Skeletal muscle tissue (tissue), 4 donors: Measurements from ENCODE around the gene TMEM132E. TPM values are rescaled to one million over a fixed set of nuclear protein-coding genes. Genes with fewer than 3 reads are reported as not detected.
A peak's percentile ranks its signal among the peaks of the same experiment; 100 is the strongest.

Experiments used
- H3K27ac ChIP-seq: one replicate; pipeline ENCODE4 v1.7.0; 2013; ENCODE audit warnings: mild to moderate bottlenecking, low read depth, low read length, inconsistent platforms
- H3K27me3 ChIP-seq, 3 donors: one replicate each; pipeline ENCODE4 v1.7.0; 2013; ENCODE audit warnings: low read length in 3 of 3; ENCODE audit not compliant: control insufficient read depth in 3 of 3, insufficient read depth in 3 of 3
- H3K36me3 ChIP-seq, 3 donors: one replicate each; pipeline ENCODE4 v1.7.0; 2013; ENCODE audit warnings: low read length in 3 of 3; ENCODE audit not compliant: control insufficient read depth in 3 of 3, insufficient read depth in 3 of 3
- H3K4me1 ChIP-seq, 3 donors: one replicate each; pipeline ENCODE4 v1.7.0; 2013; ENCODE audit warnings: low read length in 3 of 3, mild to moderate bottlenecking in 3 of 3; ENCODE audit not compliant: control insufficient read depth in 3 of 3, insufficient read depth in 3 of 3
- H3K4me3 ChIP-seq, 3 donors: one replicate each; pipeline ENCODE4 v1.7.0; 2013; ENCODE audit warnings: low read length in 3 of 3
- H3K9ac ChIP-seq, 3 donors: one replicate each; pipeline ENCODE4 v1.7.0; 2013; ENCODE audit warnings: low read length in 3 of 3, mild to moderate bottlenecking in 3 of 3, moderate library complexity in 2 of 3, low read depth in 1 of 3
- H3K9me3 ChIP-seq, 3 donors: one replicate each; pipeline ENCODE4 v1.7.0; 2013; ENCODE audit warnings: low read length in 3 of 3; ENCODE audit not compliant: control insufficient read depth in 3 of 3
- total RNA-seq: library from RNA; depleted of rRNA; stranded (reverse); fragments of >200 nt; gene quantifications from one replicate; pipeline ENCODE4 v1.2.3, GENCODE V29; 2014
- donor health status: Osteomylitis.

TMEM132E gene
- total RNA-seq, 1 donor from 2014 or later, result 0.52 TPM

- Histone ChIP-seq H3K4me3 (peak overlapping the region in 2 of 3 donors; percentile 32 to 52), H3K36me3 (no peaks in the 10 kb centered on the region), H3K9ac (peak overlapping the region in 1 of 3 donors; percentile 14), H3K9me3 (no peaks in the 10 kb centered on the region), H3K27ac (no peak overlapping the region), H3K4me1 (peaks cover 18 to 34% (median 26%) of the 10 kb centered on the region in 3 donors), H3K27me3 (peaks cover 86 to 95% (median 91%) of the 10 kb centered on the region in 3 donors)
These were observed 750 bp downstream of the TMEM132E start for GRCh38 chr17:34579979-34580684.

DNA sequence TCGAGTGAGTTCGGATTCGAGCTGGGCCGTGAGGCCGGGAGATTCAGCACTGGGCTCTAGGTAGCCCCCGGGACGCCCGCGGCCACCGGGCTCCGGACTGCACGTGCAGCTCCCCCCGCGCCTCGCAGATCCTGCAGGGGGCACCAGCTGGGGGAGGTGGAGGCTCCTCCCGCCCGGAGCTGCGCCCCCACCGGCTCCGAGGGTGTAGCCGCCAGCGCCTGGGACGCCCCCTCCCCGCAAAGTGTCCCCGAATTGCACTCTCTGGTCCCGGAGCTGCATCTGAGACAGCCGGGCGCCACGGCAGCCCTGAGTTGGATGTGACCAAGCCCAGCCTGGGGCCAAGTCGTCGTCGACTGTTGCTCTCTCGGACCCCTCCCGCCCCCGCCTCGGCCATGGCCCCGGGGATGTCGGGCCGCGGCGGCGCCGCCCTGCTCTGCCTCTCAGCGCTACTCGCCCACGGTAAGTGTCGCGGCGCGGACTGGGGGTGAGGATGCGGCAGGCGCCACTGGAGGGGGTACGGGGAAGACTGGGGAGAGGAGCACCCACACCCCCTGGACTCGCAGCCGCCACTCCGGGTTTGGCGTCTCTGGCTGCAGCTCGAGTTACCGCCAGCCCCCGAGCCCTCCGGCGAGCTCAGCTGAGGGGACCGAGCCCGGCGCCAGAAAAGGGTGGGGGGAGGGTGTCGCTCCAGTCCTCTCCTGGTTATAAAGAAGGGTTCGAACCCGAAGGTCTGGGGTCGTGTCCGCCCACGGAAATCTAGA, 1.5 kb downstream of the TMEM132E start:
- peaks cover 85 to 93% (median 88%) of the 10 kb centered on the region in 3 donors for H3K27me3 ChIP-seq
- peak overlapping the region in 1 of 3 donors; percentile 14 for H3K9ac ChIP-seq
- H3K27ac ChIP-seq, result no peak overlapping the region
- peaks cover 18 to 34% (median 26%) of the 10 kb centered on the region in 3 donors for H3K4me1 ChIP-seq
- peak overlapping the region in 2 of 3 donors; percentile 32 to 52 for H3K4me3 ChIP-seq
- H3K9me3 ChIP-seq, result no peaks in the 10 kb centered on the region
- H3K36me3 ChIP-seq, result no peaks in the 10 kb centered on the region

GRCh38 chr17:34581446-34582184, 2.2 kb downstream of the TMEM132E start:
- H3K4me1 ChIP-seq, result peaks cover 18 to 34% (median 26%) of the 10 kb centered on the region in 3 donors
- H3K9me3 ChIP-seq, result no peaks in the 10 kb centered on the region
- H3K36me3 ChIP-seq, result no peaks in the 10 kb centered on the region
- H3K4me3 ChIP-seq, result peak overlapping the region in 2 of 3 donors; percentile 20 to 35
- H3K27ac ChIP-seq, result no peak overlapping the region
- peaks cover 84 to 91% (median 89%) of the 10 kb centered on the region in 3 donors for H3K27me3 ChIP-seq
- H3K9ac ChIP-seq, result no peak overlapping the region

DNA sequence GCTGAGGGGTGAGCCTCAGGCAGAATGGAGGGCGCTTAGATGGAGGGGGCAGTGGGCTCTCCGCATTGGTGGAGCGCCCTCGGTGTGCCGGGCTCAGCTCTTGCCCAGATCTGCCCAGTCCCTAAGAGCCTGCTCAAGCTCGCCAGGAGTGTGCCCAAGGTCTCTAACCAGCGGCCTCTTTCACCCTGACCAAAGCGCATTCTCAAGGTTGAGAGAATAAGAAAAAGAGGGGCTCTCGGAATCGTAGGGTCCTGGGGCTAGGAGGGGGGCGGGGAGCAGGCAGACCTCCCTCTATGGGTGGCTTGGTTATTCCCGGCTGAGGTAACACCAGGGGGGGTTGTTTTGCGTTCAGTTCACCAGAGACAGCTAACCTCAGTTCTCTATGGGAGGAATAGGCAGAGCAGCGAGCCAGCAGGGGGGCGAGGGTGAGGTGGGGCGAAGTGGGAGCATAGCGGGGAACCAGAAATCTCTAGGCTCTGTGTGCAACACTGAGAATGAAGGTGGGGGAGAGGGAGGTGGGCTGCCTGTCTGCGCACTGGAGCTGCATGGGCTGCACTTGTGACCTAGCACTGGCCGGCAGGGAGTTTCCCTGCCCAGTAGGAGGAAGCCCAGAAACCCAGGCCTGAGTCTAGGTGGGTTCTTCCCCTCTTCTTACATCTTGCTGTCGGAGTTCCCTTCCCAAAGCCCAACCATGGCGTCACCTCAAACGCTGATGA, 3.0 kb downstream of the TMEM132E start:
- Histone ChIP-seq H3K27me3 (peaks cover 77 to 87% (median 86%) of the 10 kb centered on the region in 3 donors), H3K9me3 (no peaks in the 10 kb centered on the region), H3K4me1 (peaks cover 18 to 34% (median 26%) of the 10 kb centered on the region in 3 donors), H3K36me3 (no peaks in the 10 kb centered on the region), H3K4me3 (no peak overlapping the region), H3K27ac (no peak overlapping the region), H3K9ac (no peak overlapping the region)

GRCh38 chr17:34582901-34583245, 3.5 kb downstream of the TMEM132E start:
- Histone ChIP-seq H3K4me1 (peaks cover 18 to 34% (median 26%) of the 10 kb centered on the region in 3 donors), H3K36me3 (no peaks in the 10 kb centered on the region), H3K4me3 (no peak overlapping the region), H3K27ac (no peak overlapping the region), H3K27me3 (peaks cover 72 to 87% (median 85%) of the 10 kb centered on the region in 3 donors), H3K9me3 (no peaks in the 10 kb centered on the region), H3K9ac (no peak overlapping the region)

DNA sequence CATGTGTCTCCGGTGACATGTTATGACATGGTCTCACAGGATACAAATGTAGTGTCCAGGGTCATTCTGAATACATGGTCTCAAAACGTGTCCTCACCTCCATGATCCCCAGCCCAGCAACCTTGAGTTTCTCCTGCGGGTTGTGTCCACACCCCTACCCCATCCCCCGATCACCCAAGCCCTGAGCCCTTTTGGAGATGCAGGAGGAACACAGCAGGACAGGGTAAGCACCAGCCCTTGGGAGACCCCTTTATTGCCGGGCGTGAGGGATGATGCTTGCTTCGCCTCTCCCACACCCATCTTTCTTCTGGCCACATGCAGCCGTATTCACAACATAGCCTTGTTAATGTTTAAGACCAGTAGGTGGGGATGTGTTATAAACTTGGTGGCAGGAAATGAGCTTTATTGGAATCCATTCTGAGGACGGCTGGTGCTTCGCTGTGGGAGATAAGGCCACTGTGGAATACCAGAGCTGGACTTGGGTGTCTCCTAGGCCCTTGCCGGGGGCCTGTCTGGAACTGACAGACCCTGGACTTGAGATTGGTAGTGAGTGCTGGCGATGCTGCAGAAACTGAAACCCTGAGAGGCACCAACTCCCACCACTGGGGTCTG, 5.5 kb downstream of the TMEM132E start:
- peaks cover 10 to 21% (median 15%) of the 10 kb centered on the region in 3 donors for H3K4me1 ChIP-seq
- no peaks in the 10 kb centered on the region for H3K36me3 ChIP-seq
- H3K27me3 ChIP-seq, result peaks cover 71 to 82% (median 76%) of the 10 kb centered on the region in 3 donors
- no peak overlapping the region for H3K27ac ChIP-seq
- no peak overlapping the region for H3K9ac ChIP-seq
- H3K9me3 ChIP-seq, result no peaks in the 10 kb centered on the region
- no peak overlapping the region for H3K4me3 ChIP-seq

- no peak overlapping the region for H3K27ac ChIP-seq
- H3K9me3 ChIP-seq, result no peaks in the 10 kb centered on the region
- peaks cover 61 to 80% (median 68%) of the 10 kb centered on the region in 3 donors for H3K27me3 ChIP-seq
- H3K36me3 ChIP-seq, result no peaks in the 10 kb centered on the region
- H3K4me1 ChIP-seq, result peaks cover 0 to 6% (median 2%) of the 10 kb centered on the region in 3 donors
- H3K4me3 ChIP-seq, result no peak overlapping the region
- H3K9ac ChIP-seq, result no peak overlapping the region
These were observed 7.0 kb downstream of the TMEM132E start for GRCh38 chr17:34586346-34586846.

- Histone ChIP-seq H3K36me3 (no peaks in the 10 kb centered on the region), H3K9me3 (no peaks in the 10 kb centered on the region), H3K4me1 (no peaks in the 10 kb centered on the region), H3K27me3 (peaks cover 44 to 73% (median 56%) of the 10 kb centered on the region in 3 donors), H3K4me3 (no peak overlapping the region), H3K9ac (no peak overlapping the region), H3K27ac (no peak overlapping the region)
These were observed 8.9 kb downstream of the TMEM132E start for GRCh38 chr17:34588266-34588665.
